ENCODE data around the gene CPLX1.

GRCh38 chr4:776743-777441 lies 49.0 kb downstream of the CPLX1 start:
- TF ChIP-seq CREM (CRISPR knock-in tag; IDR thresholded peaks at IDR 0.05) = no peak
- no peak for TF ChIP-seq ZNF263 (CRISPR knock-in tag; IDR thresholded peaks at IDR 0.05; ENCODE audit: low read depth)
- TF ChIP-seq HMGXB4 (CRISPR knock-in tag; IDR thresholded peaks at IDR 0.05) = no peak
- no peak for TF ChIP-seq USF2 (CRISPR knock-in tag; IDR thresholded peaks at IDR 0.05)
- no peak for TF ChIP-seq ZNF317 (CRISPR knock-in tag; IDR thresholded peaks at IDR 0.05; ENCODE audit: borderline replicate concordance, low read depth)
- no peak for TF ChIP-seq ATF3 (CRISPR knock-in tag; conservative IDR thresholded peaks at IDR 0.05)
- no peak for TF ChIP-seq CTCF (IDR thresholded peaks at IDR 0.05)
- TF ChIP-seq AFF4 (CRISPR knock-in tag; IDR thresholded peaks at IDR 0.05; ENCODE audit: borderline replicate concordance) = no peak
- TF ChIP-seq NFYB (CRISPR knock-in tag; conservative IDR thresholded peaks at IDR 0.05; ENCODE audit: low read depth) = no peak
- no peak for TF ChIP-seq TEAD4 (CRISPR knock-in tag; IDR thresholded peaks at IDR 0.05)
- TF ChIP-seq ZMAT4 (CRISPR knock-in tag; IDR thresholded peaks at IDR 0.05) = no peak
- no peak for TF ChIP-seq ZNF281 (CRISPR knock-in tag; IDR thresholded peaks at IDR 0.05)
- no peak for TF ChIP-seq ZNF416 (CRISPR knock-in tag; IDR thresholded peaks at IDR 0.05)
